ENCODE measurements around the gene LNPEP.

LNPEP gene

DNA sequence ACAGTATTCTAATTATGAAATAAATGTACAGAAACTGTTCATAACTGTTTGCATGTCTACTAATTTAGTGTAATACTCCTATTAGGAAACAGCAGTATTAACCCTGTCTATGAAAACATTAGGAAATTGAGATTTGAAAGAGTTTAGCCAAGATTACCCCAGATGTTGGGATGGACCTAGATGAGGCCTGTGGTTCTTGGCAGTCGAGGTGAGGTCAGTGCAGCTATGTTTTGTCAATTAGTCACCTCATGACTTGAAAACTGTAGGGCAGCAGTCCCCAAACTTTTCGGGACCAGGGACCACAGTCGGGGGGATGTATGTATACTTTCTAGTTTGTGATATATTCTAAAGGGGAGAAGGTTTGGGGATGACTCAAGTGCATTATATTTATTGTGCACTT is 4.7 kb downstream of the LNPEP start:
- no peaks in the 10 kb centered on the region; the same call in 1 of the 2 replicates for H3K9me3 ChIP-seq
- TF ChIP-seq, protein P1, sequence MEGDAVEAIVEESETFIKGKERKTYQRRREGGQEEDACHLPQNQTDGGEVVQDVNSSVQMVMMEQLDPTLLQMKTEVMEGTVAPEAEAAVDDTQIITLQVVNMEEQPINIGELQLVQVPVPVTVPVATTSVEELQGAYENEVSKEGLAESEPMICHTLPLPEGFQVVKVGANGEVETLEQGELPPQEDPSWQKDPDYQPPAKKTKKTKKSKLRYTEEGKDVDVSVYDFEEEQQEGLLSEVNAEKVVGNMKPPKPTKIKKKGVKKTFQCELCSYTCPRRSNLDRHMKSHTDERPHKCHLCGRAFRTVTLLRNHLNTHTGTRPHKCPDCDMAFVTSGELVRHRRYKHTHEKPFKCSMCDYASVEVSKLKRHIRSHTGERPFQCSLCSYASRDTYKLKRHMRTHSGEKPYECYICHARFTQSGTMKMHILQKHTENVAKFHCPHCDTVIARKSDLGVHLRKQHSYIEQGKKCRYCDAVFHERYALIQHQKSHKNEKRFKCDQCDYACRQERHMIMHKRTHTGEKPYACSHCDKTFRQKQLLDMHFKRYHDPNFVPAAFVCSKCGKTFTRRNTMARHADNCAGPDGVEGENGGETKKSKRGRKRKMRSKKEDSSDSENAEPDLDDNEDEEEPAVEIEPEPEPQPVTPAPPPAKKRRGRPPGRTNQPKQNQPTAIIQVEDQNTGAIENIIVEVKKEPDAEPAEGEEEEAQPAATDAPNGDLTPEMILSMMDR (IDR thresholded peaks at IDR 0.05; ENCODE audit: low read depth, low read length) = no peak
- no peak overlapping the region for H3K4me3 ChIP-seq (ENCODE audit: low read depth, low read length)
- no peaks in the 10 kb centered on the region for H3K27me3 ChIP-seq
- H3K36me3 ChIP-seq = no peaks in the 10 kb centered on the region
- H3K4me1 ChIP-seq = peaks cover 3% of the 10 kb centered on the region; the same call in 1 of the 2 replicates
- no peak for DNase-seq

DNA sequence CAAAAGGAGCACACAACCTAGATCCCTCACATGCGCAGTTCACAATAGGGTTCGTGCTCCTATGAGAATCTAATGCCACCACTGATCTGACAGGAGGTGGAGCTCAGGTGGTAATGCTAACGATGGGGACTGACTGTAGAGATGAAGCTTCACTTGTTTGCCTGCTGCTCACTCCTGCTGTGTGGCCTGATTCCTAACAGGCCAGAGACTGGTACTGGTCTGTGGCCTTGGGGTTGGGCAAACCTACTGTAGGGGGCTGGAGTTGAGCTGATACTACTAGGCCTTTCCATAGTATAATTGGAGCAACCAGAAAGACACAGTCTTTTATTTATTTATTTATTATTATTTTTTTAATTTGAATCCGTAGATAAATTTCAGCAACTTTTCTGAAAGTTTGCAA is 5.3 kb downstream of the LNPEP start:
- no peak overlapping the region for H3K4me3 ChIP-seq (ENCODE audit: low read depth, low read length)
- H3K36me3 ChIP-seq = no peaks in the 10 kb centered on the region
- peaks cover 3% of the 10 kb centered on the region; the same call in 1 of the 2 replicates for H3K4me1 ChIP-seq
- TF ChIP-seq, protein P1 (IDR thresholded peaks at IDR 0.05; ENCODE audit: low read depth, low read length) = no peak
- H3K9me3 ChIP-seq = no peaks in the 10 kb centered on the region; the same call in 1 of the 2 replicates
- no peaks in the 10 kb centered on the region for H3K27me3 ChIP-seq
- DNase-seq = no peak

DNA sequence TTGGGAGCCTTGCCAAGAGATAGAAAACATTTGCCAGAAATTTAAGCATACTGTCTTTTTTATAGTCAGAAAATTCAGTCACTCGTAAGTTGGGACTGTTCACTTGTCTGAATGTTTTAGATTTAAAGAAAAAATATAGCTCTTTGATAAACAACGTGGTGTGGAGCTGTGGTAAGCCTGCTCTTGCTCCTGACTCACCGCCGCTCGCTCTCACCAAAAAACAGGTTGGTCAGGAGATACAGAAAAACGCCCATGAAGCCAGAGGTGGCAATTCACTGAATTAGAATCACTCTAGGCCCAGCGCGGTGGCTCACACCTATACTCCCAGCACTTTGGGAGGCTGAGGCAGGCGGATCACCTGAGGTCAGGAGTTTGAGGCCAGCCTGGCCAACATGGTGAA is 6.2 kb downstream of the LNPEP start:
- H3K36me3 ChIP-seq = no peaks in the 10 kb centered on the region
- TF ChIP-seq, protein P1 (IDR thresholded peaks at IDR 0.05; ENCODE audit: low read depth, low read length) = no peak
- no peak overlapping the region for H3K4me3 ChIP-seq (ENCODE audit: low read depth, low read length)
- no peaks in the 10 kb centered on the region; the same call in 1 of the 2 replicates for H3K9me3 ChIP-seq
- no peak for DNase-seq
- no peaks in the 10 kb centered on the region for H3K27me3 ChIP-seq
- H3K4me1 ChIP-seq = peaks cover 3% of the 10 kb centered on the region; the same call in 1 of the 2 replicates

DNA sequence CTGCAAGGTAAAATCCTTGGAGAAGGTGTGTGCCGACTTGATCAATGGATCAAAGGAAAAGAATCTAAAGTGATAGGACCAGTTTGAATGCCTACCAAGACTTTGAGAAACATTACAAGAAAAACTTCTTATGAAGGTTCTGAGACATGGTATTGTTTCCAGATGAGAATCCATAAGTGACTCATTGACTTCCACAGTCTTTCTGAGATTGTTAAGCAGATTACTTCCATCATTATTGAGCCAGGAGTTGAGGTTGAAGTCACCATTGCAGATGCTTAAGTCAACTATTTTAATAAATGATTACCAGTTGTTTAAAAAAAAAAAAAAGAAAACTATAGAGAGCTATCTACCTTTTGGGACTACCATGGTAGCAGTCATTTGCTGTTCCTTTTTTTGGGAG is 7.0 kb downstream of the LNPEP start:
- TF ChIP-seq, protein P1 (IDR thresholded peaks at IDR 0.05; ENCODE audit: low read depth, low read length) = no peak
- Histone ChIP-seq H3K27me3 (no peaks in the 10 kb centered on the region), H3K4me1 (no peaks in the 10 kb centered on the region), H3K4me3 (ENCODE audit: low read depth, low read length) (no peak overlapping the region), H3K9me3 (no peaks in the 10 kb centered on the region; the same call in 1 of the 2 replicates), H3K36me3 (no peaks in the 10 kb centered on the region)
- DNase-seq = no peak

DNA sequence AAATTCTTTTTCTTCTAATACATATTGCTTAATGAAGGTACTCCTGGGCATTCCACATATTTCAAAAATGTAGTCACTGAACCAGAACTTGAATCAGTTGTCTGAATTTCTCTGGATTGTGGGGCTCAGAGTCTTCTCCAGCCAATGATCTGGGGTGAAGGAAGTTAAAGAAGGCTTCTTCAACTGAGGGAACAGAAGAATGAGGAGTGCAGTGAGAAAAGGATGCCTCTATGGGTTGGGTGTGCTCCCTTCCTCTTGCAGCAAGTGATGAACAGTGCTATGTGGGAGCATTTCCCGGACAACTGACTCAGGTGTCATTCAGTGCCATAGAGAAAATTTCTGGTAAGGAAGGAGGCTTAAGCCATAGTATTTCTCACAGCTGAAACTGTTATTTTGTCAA is 7.9 kb downstream of the LNPEP start:
- Histone ChIP-seq H3K27me3 (no peaks in the 10 kb centered on the region), H3K4me1 (no peaks in the 10 kb centered on the region), H3K4me3 (ENCODE audit: low read depth, low read length) (no peak overlapping the region), H3K36me3 (no peaks in the 10 kb centered on the region), H3K9me3 (no peaks in the 10 kb centered on the region; the same call in 1 of the 2 replicates)
- TF ChIP-seq, protein P1 (IDR thresholded peaks at IDR 0.05; ENCODE audit: low read depth, low read length) = no peak
- DNase-seq = no peak

DNA sequence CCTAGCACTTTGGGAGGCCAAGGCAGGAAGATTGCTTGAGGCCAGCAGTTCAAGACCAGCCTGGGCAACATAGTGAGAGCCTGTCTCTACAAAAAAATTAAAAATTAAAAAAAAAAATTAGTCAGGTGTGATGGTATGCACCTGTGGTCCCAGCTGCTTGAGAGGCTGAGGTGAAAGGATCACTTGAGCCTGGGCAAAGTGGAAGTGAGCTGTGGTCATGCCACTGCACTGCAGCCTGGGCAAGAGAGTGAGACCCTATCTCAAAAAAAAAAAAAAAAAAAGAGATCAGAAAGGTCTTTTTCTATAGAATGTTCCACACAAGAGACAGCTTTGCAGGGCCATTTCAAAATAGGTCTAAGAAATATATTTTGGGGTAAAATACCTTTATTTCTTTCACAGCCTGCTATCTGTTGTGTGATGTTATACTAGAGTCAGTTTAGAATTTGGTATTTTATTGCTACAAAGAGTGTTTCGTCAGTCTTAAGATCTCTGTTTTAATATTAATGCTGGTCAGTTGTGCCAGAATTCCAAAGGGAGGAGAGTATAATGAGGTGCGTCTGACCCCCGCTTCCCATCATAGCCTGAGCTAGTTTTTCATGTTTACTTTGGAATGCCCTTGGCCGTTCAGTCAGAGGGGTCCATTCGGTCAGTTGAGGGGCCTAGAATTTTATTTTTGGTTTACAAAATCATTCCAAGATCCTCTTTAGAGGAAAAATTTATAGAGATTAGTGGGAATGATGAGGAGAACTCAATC is 9.4 kb downstream of the LNPEP start:
- DNase-seq = no peak

More for the DNA sequence above, 9.4 kb downstream of the LNPEP start:
- peaks cover 4% of the 10 kb centered on the region; the same call in 1 of the 2 replicates for H3K36me3 ChIP-seq
- H3K27me3 ChIP-seq = no peaks in the 10 kb centered on the region
- TF ChIP-seq, protein P1 (IDR thresholded peaks at IDR 0.05; ENCODE audit: low read depth, low read length) = no peak
- H3K4me3 ChIP-seq (ENCODE audit: low read depth, low read length) = no peak overlapping the region
- H3K4me1 ChIP-seq = no peaks in the 10 kb centered on the region
- H3K9me3 ChIP-seq = no peaks in the 10 kb centered on the region; the same call in 1 of the 2 replicates
